Fibroblast of the aortic adventitia (primary cell): ENCODE data around the gene XPO6. TPM values are rescaled to one million over a fixed set of nuclear protein-coding genes. Genes with fewer than 3 reads are reported as not detected.

Experiments
- DNase-seq: peaks from one replicate; pipeline ENCODE4 v3.0.0-alpha.2; 2010; ENCODE audit warnings: low read depth
- H3K4me3 ChIP-seq: 2 replicates; pipeline ENCODE4 v1.5.1; 2011; ENCODE audit warnings: low read depth, mild to moderate bottlenecking, control low read depth, low read length, moderate library complexity
- CTCF ChIP-seq: IDR thresholded peaks from 2 replicates; pipeline ENCODE4 v1.5.1; 2011; ENCODE audit warnings: mild to moderate bottlenecking, low read length, control low read depth, inconsistent platforms; ENCODE audit not compliant: insufficient read depth
- total RNA-seq: library from RNA; depleted of rRNA; stranded (reverse); fragments of >200 nt; gene quantifications from 2 replicates; pipeline ENCODE4 v1.2.3, GENCODE V29; 2012; ENCODE audit warnings: low replicate concordance

XPO6 gene
- total RNA-seq, 1 donor, result 112 TPM

- H3K4me3 ChIP-seq, result no peak overlapping the region
- DNase-seq, result no peak
- TF ChIP-seq CTCF, result no peak
Measured at GRCh38 chr16:28103516-28104170, 108.1 kb downstream of the XPO6 start.

DNA sequence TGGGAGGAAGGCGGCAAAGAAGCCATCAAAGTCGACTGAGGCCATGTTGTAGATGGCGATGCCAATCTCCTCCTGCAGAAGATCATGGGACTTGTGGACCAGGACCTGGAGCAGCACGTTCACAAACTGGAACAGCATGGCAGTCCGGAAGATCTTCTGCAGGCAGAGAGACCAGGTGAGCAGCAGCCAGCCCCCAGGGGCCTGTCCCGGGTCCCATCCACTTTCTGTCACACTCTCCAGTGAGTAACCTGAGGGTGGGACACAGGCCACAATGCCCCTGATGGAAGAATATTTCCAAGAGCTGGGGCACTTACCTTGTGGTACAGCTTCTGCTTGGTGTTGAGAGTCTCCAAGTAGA lies 110.3 kb downstream of the XPO6 start:
- no peak for TF ChIP-seq CTCF
- no peak for DNase-seq
- no peak overlapping the region for H3K4me3 ChIP-seq

- TF ChIP-seq CTCF, result no peak
- DNase-seq, result no peak
- H3K4me3 ChIP-seq, result no peak overlapping the region
Measured at GRCh38 chr16:28100810-28101532, 110.8 kb downstream of the XPO6 start.

DNA sequence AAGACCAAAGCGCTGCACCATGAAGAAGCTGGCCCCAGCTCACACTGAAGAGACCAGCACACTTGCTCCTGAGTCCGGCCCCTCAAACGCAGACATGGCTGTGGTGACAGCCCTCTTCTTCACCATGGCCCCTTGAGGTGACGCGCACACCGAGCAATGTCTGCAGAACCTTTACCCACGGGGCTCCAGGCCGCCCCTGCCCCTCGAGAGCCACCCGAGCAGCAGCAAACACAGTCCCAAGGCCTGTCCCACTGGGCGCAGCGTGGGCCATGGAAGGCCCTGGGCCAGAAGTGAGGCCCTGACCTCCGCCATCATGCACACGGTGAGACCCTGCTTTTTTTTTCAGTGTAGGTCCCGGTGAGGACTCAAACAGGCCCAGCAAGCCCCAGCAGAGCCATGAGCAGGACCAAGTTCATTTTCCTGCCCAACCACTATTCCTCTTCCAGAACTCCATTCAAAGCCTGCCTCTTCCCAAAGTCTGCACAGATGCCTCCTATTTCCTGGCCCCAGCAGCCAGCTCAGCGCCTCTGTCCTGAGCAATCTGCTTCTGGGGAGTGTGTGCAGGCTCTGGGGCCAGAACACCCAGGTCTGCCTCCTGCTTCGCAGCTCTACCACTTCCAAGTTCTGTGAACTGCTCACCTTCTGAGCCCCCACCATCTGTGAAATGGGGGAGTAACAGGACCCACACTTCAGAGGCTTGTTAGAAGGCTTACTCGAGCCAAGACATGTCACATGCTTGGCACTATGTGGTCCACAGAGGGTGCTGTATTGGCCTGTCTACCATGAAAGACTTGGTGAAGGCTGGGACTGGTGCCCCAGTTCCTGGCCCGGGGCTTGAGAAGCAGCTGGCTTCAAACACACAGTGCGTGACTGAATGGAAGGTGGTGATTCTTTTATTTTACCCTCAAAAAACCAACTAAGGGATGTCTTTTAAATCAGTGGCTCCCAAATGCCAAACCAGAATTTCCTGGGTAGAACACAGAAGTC lies 112.5 kb downstream of the XPO6 start:
- DNase-seq, result no peak
- no peak overlapping the region for H3K4me3 ChIP-seq
- TF ChIP-seq CTCF, result no peak

DNA sequence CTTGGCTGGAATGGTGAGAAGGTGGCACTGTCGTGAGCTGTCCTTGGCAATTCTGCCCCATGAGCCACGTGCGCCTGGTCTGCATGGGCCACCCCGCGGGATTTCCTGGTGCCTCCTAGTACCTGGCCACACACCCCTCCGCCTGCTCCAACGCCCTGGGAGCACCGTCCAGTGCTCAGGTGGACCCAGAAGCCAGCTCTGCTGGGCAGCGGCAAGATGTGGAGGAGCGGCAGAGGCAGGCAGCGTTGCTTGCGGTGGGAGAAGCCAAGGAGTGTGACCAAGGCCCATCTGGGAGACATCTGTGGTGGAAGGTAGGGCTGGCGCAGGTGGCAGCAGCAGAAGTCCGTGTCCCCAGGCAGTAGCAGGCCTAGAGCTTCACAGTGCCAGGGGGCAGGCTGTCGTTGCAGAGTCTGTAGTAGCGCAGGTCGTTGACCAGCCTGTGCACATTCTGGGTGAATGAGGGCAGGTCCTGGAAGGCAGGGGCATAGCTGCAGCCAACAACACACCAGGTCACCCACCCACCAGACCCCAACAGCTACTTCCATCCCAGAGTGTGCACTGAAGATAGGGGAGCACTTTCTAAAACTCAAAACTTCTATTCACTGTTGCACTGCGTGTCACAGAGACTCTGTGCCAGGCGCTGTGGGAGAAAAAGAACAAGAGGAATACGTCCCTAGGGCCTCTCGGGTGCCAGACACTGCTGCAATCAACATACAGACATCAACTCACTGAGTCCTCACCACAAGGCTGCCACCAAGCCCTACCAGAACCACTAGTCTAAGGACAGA lies 113.4 kb downstream of the XPO6 start:
- H3K4me3 ChIP-seq, result no peak overlapping the region
- TF ChIP-seq CTCF, result no peak
- no peak for DNase-seq
